ENCODE data around the gene C1orf52. TPM values are rescaled to one million over a fixed set of nuclear protein-coding genes. Genes with fewer than 3 reads are reported as not detected.
A peak's percentile ranks its signal among the peaks of the same experiment; 100 is the strongest.

Gene C1orf52
- total and polyA plus RNA-seq, 9 of the 15 experiments (the other 6 are each of a cell fraction or from before 2014, with no cell fraction given) = 17.0 to 38.5 (median 33.0) TPM

GRCh38 chr1:85201340-85202091, 57.9 kb downstream of the C1orf52 start (continued):
- no peak for TF ChIP-seq CLOCK (CRISPR knock-in tag; IDR thresholded peaks at IDR 0.05; ENCODE audit: borderline replicate concordance)
- no peak for TF ChIP-seq PURB (CRISPR knock-in tag; IDR thresholded peaks at IDR 0.05; ENCODE audit: low read depth)
- no peak for TF ChIP-seq ZKSCAN3 (CRISPR knock-in tag; IDR thresholded peaks at IDR 0.05)
- no peak for TF ChIP-seq IRF9 (tag; IDR thresholded peaks at IDR 0.05)
- no peak for TF ChIP-seq DACH1 (IDR thresholded peaks at IDR 0.05; ENCODE audit: partially characterized antibody)
- no peak for TF ChIP-seq ZNF668 (CRISPR knock-in tag; IDR thresholded peaks at IDR 0.05)
- no peak for TF ChIP-seq ZNF785 (CRISPR knock-in tag; IDR thresholded peaks at IDR 0.05)
- TF ChIP-seq ZNF239 (CRISPR knock-in tag; IDR thresholded peaks at IDR 0.05) = no peak
- TF ChIP-seq ZNF717 (CRISPR knock-in tag; IDR thresholded peaks at IDR 0.05) = no peak
- TF ChIP-seq RREB1 (CRISPR knock-in tag; IDR thresholded peaks at IDR 0.05) = no peak
- TF ChIP-seq TEAD2 (tag; IDR thresholded peaks at IDR 0.05) = peak; percentile 80
- no peak for TF ChIP-seq RFX5 (IDR thresholded peaks at IDR 0.05; ENCODE audit: low read depth, low read length)
- no peak for TF ChIP-seq MYBL2 (IDR thresholded peaks at IDR 0.05; ENCODE audit: low read depth)
- no peak for TF ChIP-seq MYBL2 (CRISPR knock-in tag; IDR thresholded peaks at IDR 0.05; ENCODE audit: borderline replicate concordance)
- no peak for TF ChIP-seq TRIM25 (IDR thresholded peaks at IDR 0.05; ENCODE audit: borderline replicate concordance)
- TF ChIP-seq OTX1 (CRISPR knock-in tag; IDR thresholded peaks at IDR 0.05) = 0 out of 2 replicates have a peak, but pooled peaks have one; percentile 4
- TF ChIP-seq THRAP3 (IDR thresholded peaks at IDR 0.05; ENCODE audit: borderline replicate concordance) = no peak
- TF ChIP-seq ZZZ3 (IDR thresholded peaks at IDR 0.05) = no peak
